Fibroblast of villous mesenchyme (primary cell): ENCODE data around the gene GNA15. TPM values are rescaled to one million over a fixed set of nuclear protein-coding genes. Genes with fewer than 3 reads are reported as not detected.

Source experiments
- DNase-seq: peaks from one replicate; pipeline ENCODE4 v3.0.0-alpha.2; 2010; ENCODE audit warnings: low read depth
- H3K4me3 ChIP-seq: 2 replicates; pipeline ENCODE4 v1.5.1; 2011; ENCODE audit warnings: low read depth, mild to moderate bottlenecking, low read length
- CTCF ChIP-seq: IDR thresholded peaks from 2 replicates; pipeline ENCODE4 v1.5.1; 2012; ENCODE audit warnings: low read depth, mild to moderate bottlenecking, low read length; ENCODE audit not compliant: insufficient read depth
- total RNA-seq: library from RNA; depleted of rRNA; stranded (reverse); fragments of >200 nt; gene quantifications from 2 replicates; pipeline ENCODE4 v1.2.3, GENCODE V29; 2012

Gene GNA15
- total RNA-seq, 1 donor, result under 0.01 TPM

DNA sequence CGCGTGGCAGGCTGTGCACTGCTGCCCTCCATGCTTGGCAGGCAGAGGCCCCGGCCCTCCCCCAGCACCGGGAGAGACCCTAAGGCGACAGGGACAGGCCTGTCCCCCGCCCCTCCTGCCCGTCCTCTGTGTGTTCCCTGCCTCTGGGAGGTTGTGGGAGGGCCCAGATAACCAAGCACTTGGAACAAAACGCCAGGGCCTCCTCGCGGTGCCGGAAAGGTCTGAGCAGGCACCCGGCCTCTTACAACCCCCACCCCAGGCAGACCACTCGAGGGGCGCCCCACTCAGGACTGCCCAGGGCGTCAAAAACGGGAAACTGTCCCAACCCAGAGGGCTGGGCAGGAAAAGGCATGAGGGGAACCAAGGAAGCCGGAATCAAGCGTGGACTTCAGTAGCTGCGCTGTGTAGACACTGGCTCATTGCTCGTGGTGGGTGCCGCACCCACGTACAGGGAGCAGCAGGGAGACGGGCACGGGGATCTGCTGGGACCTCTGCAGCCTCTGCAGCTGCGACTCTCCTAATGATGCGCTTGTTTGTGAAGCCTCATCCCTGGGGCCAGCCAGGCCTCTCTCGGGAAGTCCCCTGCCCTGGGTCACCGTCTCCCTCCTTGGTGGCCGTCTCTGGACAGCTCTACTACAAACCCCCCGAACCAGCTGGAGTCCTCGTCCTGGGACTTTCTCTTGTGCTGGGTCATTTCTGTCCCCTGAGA, 21.7 kb upstream of the GNA15 start:
- no peak for DNase-seq
- no peak overlapping the region for H3K4me3 ChIP-seq
- no peak for TF ChIP-seq CTCF

GRCh38 chr19:3114811-3115210, 21.0 kb upstream of the GNA15 start:
- no peak overlapping the region for H3K4me3 ChIP-seq
- no peak for DNase-seq
- TF ChIP-seq CTCF, result no peak

DNA sequence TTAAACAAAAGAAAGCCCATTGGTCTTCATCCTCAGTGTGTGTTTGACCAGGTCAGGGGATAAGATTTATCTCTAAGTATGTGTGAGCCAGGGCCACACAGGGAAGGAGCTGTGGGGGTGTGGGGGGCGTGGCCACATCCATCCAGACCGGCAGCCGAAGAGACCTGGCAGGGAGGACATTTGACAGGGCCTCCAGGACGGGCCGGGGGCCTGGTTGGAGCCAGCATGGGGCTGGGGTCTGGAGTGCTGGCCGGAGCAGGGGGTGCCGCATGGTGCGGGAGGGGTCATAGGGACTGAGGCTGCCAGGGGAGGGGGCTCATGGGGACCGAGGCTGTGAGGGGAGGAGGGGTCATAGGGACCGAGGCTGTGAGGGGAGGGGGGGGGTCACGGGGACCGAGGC, 20.4 kb upstream of the GNA15 start:
- no peak overlapping the region for H3K4me3 ChIP-seq
- no peak for TF ChIP-seq CTCF
- DNase-seq, result no peak

DNA sequence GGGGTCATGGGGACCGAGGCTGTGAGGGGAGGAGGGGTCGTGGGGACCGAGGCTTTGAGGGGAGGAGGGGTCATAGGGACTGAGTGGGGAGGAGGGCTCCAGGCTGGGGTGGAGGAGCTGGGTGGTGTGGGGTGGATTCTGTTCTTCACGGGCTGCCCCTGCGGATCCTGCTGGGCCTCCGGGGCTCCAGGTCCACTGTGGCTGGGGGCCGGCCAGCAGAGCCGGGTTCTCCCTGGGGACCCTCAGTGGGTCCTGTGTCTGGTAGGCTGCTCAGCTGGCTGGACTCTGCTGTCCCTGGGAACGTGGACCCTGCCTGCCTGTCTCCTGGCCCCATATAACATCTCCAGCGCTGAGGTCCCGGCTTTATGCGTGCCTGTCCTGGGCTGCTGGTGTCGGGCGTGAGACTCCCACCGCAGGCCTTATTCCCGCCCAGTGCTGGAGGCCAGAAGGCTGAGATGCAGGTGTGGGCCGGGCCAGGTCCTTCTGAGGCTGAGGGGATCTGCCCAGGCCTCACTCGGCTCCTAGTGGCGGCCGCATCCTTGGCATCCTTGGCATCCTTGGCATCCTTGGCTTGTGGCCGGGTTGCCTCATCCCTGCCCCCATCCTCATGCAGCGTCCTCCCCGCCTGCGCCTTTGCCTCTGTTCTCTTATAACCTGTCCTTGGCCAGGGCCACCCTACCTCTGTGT, 19.8 kb upstream of the GNA15 start:
- DNase-seq, result no peak
- TF ChIP-seq CTCF, result no peak
- no peak overlapping the region for H3K4me3 ChIP-seq

DNA sequence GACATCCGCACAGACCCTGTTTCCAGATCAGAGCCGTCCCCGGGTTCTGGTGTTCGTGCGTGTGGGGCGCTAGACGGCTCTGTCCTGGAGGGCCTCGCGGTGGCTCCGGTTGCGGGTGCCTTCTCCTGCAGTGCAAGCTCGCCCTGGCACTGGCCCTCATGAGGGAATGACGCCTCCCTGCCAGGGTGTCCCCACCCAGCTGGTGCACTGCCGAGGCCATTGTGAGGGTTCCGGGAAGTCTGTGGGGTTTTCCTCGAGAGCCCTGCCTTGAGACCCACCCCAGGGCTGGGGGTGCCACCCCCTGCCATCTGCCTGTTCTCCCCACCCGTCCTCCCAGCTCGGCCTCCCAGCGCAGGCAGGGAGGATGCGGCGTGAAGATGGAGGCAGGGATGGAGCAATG, 19.2 kb upstream of the GNA15 start:
- no peak overlapping the region for H3K4me3 ChIP-seq
- TF ChIP-seq CTCF, result no peak
- DNase-seq, result no peak

GRCh38 chr19:3117716-3118115, 18.1 kb upstream of the GNA15 start:
- DNase-seq, result no peak
- no peak for TF ChIP-seq CTCF

More at GRCh38 chr19:3117716-3118115, 18.1 kb upstream of the GNA15 start:
- H3K4me3 ChIP-seq, result no peak overlapping the region
